CD14-positive monocyte (primary cell): Measurements from ENCODE around the gene DLD. TPM values are rescaled to one million over a fixed set of nuclear protein-coding genes. Genes with fewer than 3 reads are reported as not detected.
A peak's percentile ranks its signal among the peaks of the same experiment; 100 is the strongest.

Source experiments
- DNase-seq, 3 donors: peaks; one replicate each; pipeline ENCODE4 v3.0.0-alpha.2; 2011 to 2022
- H2AFZ ChIP-seq: 2 replicates; pipeline ENCODE4 v1.6.0; 2012; ENCODE audit warnings: mild to moderate bottlenecking, low read depth, low read length, inconsistent platforms; ENCODE audit not compliant: insufficient read depth, poor library complexity, severe bottlenecking
- H3K27ac ChIP-seq, 2 donors: 1 replicate in 1 of 2; 2 replicates in 1 of 2; pipeline ENCODE4 v1.5.1; 2012 to 2013; ENCODE audit warnings: low read length in 2 of 2, control low read depth in 1 of 2, inconsistent platforms in 1 of 2, low read depth in 1 of 2, mild to moderate bottlenecking in 1 of 2
- H3K27me3 ChIP-seq, 2 donors: one replicate each; pipeline versions ENCODE4 v1.6.0 to v1.6.1; 2011 to 2013; ENCODE audit warnings: low read length in 2 of 2; ENCODE audit not compliant: control insufficient read depth in 2 of 2, insufficient read depth in 2 of 2
- H3K36me3 ChIP-seq, 2 donors: replicated peaks in 1 of 2; 1 replicate in 1 of 2; 2 replicates in 1 of 2; pipeline versions ENCODE4 v1.5.1 to v1.6.1; 2012 to 2013; ENCODE audit warnings: low read length in 2 of 2, control low read depth in 1 of 2, inconsistent platforms in 1 of 2, mild to moderate bottlenecking in 1 of 2; ENCODE audit not compliant: insufficient read depth in 2 of 2, control insufficient read depth in 1 of 2
- H3K4me1 ChIP-seq, 2 donors: 1 replicate in 1 of 2; 2 replicates in 1 of 2; pipeline versions ENCODE4 v1.5.1 to v1.6.1; 2012 to 2013; ENCODE audit warnings: low read length in 2 of 2, control low read depth in 1 of 2, inconsistent platforms in 1 of 2, mild to moderate bottlenecking in 1 of 2, moderate library complexity in 1 of 2; ENCODE audit not compliant: insufficient read depth in 2 of 2, control insufficient read depth in 1 of 2
- H3K4me2 ChIP-seq: replicated peaks from 2 replicates; pipeline ENCODE3; 2012; ENCODE audit warnings: low read length, moderate library complexity, mild to moderate bottlenecking; ENCODE audit not compliant: poor library complexity, severe bottlenecking; ENCODE audit errors: extremely low read depth
- H3K4me3 ChIP-seq, 3 experiments: fragments of 200-600 bp in 1 of 3; sonication (generic) in 1 of 3; replicated peaks in 1 of 3; 1 replicate in 2 of 3; 2 replicates in 1 of 3; pipeline ENCODE4 v1.5.1; 2011 to 2013; ENCODE audit warnings: low read length in 3 of 3, mild to moderate bottlenecking in 3 of 3, control low read depth in 2 of 3, low read depth in 2 of 3, inconsistent platforms in 1 of 3, moderate library complexity in 1 of 3
- H3K79me2 ChIP-seq: 2 replicates; pipeline ENCODE4 v1.6.0; 2012; ENCODE audit warnings: mild to moderate bottlenecking, control low read depth, inconsistent platforms, low read length, moderate library complexity; ENCODE audit not compliant: insufficient read depth
- H3K9ac ChIP-seq: 2 replicates; pipeline ENCODE4 v1.6.0; 2017; ENCODE audit warnings: low read length, mild to moderate bottlenecking; ENCODE audit not compliant: insufficient read depth, poor library complexity, severe bottlenecking
- H3K9me3 ChIP-seq, 2 donors: replicated peaks in 1 of 2; 1 replicate in 1 of 2; 2 replicates in 1 of 2; pipeline versions ENCODE4 v1.5.1 to v1.6.1; 2012 to 2013; ENCODE audit warnings: low read length in 2 of 2, control low read depth in 1 of 2; ENCODE audit not compliant: control insufficient read depth in 1 of 2, insufficient read depth in 1 of 2
- H4K20me1 ChIP-seq: 2 replicates; pipeline ENCODE4 v1.6.0; 2012; ENCODE audit warnings: mild to moderate bottlenecking, low read length, control low read depth, moderate library complexity; ENCODE audit not compliant: insufficient read depth
- H3K27ac Mint-ChIP-seq, 7 donors: one replicate each; pipeline ENCODE4 v1.8.0; 2020; ENCODE audit warnings: mild to moderate bottlenecking in 7 of 7, mixed read lengths in 7 of 7, moderate library complexity in 6 of 7, inconsistent platforms in 2 of 7
- H3K27me3 Mint-ChIP-seq, 3 donors: one replicate each; pipeline ENCODE4 v1.8.0; 2021 to 2022; ENCODE audit warnings: low read depth in 3 of 3, mild to moderate bottlenecking in 3 of 3, mixed read lengths in 3 of 3, moderate library complexity in 3 of 3, inconsistent platforms in 1 of 3
- H3K36me3 Mint-ChIP-seq, 2 donors: one replicate each; pipeline ENCODE4 v1.8.0; 2020; ENCODE audit warnings: mixed read lengths in 2 of 2, inconsistent platforms in 1 of 2, mild to moderate bottlenecking in 1 of 2
- H3K4me1 Mint-ChIP-seq: one replicate; pipeline ENCODE4 v1.8.0; 2020; ENCODE audit warnings: mild to moderate bottlenecking, mixed read lengths
- H3K4me3 Mint-ChIP-seq, 2 donors: one replicate each; pipeline ENCODE4 v1.8.0; 2020; ENCODE audit warnings: mild to moderate bottlenecking in 2 of 2, mixed read lengths in 2 of 2, moderate library complexity in 1 of 2
- H3K9me3 Mint-ChIP-seq, 7 donors: one replicate each; pipeline ENCODE4 v1.8.0; 2020 to 2022; ENCODE audit warnings: mixed read lengths in 7 of 7, mild to moderate bottlenecking in 6 of 7, moderate library complexity in 6 of 7, inconsistent platforms in 2 of 7
- CTCF ChIP-seq: fragments of 200-600 bp; IDR thresholded peaks from one replicate; pipeline ENCODE4 v1.8.0; 2022; ENCODE audit warnings: antibody characterized with exemption, mild to moderate bottlenecking
- WGBS: methylation state at CpG from one replicate; pipeline ENCODE4 v1.1.5; 2013; ENCODE audit warnings: missing lambda C conversion rate; ENCODE audit not compliant: insufficient coverage; 5-methylcytosine and 5-hydroxymethylcytosine counted together
- intact Hi-C, 2 donors: fragments of 100-400 bp; cut with micrococcal nuclease; formaldehyde crosslinking; loops; one replicate each; pipeline versions ENCODE4 v1.15.0 to v1.15.1; 2023
- polyA plus RNA-seq, 3 donors: library from polyadenylated mRNA; depleted of rRNA in 1 of 3; unstranded in 2 of 3; stranded (reverse) in 1 of 3; fragments of 300-500 nt in 2 of 3; fragments of >200 nt in 1 of 3; fragmentation: Illumina TruSeq in 2 of 3; gene quantifications; 1 replicate in 2 of 3; 2 replicates in 1 of 3; pipeline ENCODE4 v1.2.3, GENCODE V29; 2012 to 2021

DLD gene
- polyA plus RNA-seq, 3 donors, result 54.5 to 73.6 (median 70.1) TPM

GRCh38 chr7:107902381-107902780 lies 11.4 kb downstream of the DLD start:
- peaks cover 61% of the 10 kb centered on the region for H4K20me1 ChIP-seq
- no peak overlapping the region for H3K4me3 ChIP-seq
- H3K36me3 ChIP-seq, result peaks cover 61 to 78% of the 10 kb centered on the region in 2 donors
- no peak overlapping the region for H2AFZ ChIP-seq
- no peak for TF ChIP-seq CTCF
- peaks cover 72% of the 10 kb centered on the region for H3K79me2 ChIP-seq
- H3K4me2 ChIP-seq, result no peak overlapping the region
- intact Hi-C loops, result no loop called here
- Mint-ChIP-seq H3K4me3 (no peak overlapping the region), H3K27ac (peak overlapping the region in 1 of 7 donors; percentile 1), H3K36me3 (peaks cover 50 to 71% of the 10 kb centered on the region in 2 donors), H3K9me3 (no peaks in the 10 kb centered on the region), H3K4me1 (peaks cover 24% of the 10 kb centered on the region), H3K27me3 (no peaks in the 10 kb centered on the region)
- H3K27me3 ChIP-seq, result no peaks in the 10 kb centered on the region
- no peak for DNase-seq
- H3K4me1 ChIP-seq, result peaks cover 12 to 20% of the 10 kb centered on the region in 2 donors
- H3K9me3 ChIP-seq, result no peaks in the 10 kb centered on the region
- peak overlapping the region in 1 of 2 donors; percentile 6 for H3K27ac ChIP-seq
- H3K9ac ChIP-seq, result no peak overlapping the region

- H3K4me3 Mint-ChIP-seq, result peak overlapping the region; percentile 47 to 52
- H4K20me1 ChIP-seq, result peaks cover 16% of the 10 kb centered on the region
- DNase-seq, result peak; percentile 69 to 81 (median 75)
- H3K27me3 Mint-ChIP-seq, result no peaks in the 10 kb centered on the region
- H3K9ac ChIP-seq, result no peak overlapping the region
- intact Hi-C loops, result no loop called here
- H3K36me3 Mint-ChIP-seq, result peaks cover 75 to 80% of the 10 kb centered on the region in 2 donors
- no peaks in the 10 kb centered on the region for H3K27me3 ChIP-seq
- peak overlapping the region; percentile 49 for H3K4me2 ChIP-seq
- no peak overlapping the region for H2AFZ ChIP-seq
- peaks cover 19 to 20% of the 10 kb centered on the region in 2 donors for H3K4me1 ChIP-seq
- peak overlapping the region; percentile 70 to 78 for H3K27ac ChIP-seq
- no peaks in the 10 kb centered on the region for H3K9me3 ChIP-seq
- 64% methylated on average over 1 of the region's 2 CpGs for WGBS
- H3K79me2 ChIP-seq, result peaks cover 41% of the 10 kb centered on the region
- H3K9me3 Mint-ChIP-seq, result peaks cover 0 to 2% (median 0%) of the 10 kb centered on the region in 7 donors
- TF ChIP-seq CTCF, result no peak
- peak overlapping the region in 2 of 3 experiments; percentile 13 to 27 for H3K4me3 ChIP-seq
- H3K36me3 ChIP-seq, result peaks cover 74 to 88% of the 10 kb centered on the region in 2 donors
- H3K4me1 Mint-ChIP-seq, result peaks cover 23% of the 10 kb centered on the region
- H3K27ac Mint-ChIP-seq, result peak overlapping the region; percentile 78 to 95 (median 93)
These were observed 16.8 kb downstream of the DLD start for GRCh38 chr7:107907790-107908189.
